Measurements from ENCODE around the gene MAFF.

Gene MAFF

DNA sequence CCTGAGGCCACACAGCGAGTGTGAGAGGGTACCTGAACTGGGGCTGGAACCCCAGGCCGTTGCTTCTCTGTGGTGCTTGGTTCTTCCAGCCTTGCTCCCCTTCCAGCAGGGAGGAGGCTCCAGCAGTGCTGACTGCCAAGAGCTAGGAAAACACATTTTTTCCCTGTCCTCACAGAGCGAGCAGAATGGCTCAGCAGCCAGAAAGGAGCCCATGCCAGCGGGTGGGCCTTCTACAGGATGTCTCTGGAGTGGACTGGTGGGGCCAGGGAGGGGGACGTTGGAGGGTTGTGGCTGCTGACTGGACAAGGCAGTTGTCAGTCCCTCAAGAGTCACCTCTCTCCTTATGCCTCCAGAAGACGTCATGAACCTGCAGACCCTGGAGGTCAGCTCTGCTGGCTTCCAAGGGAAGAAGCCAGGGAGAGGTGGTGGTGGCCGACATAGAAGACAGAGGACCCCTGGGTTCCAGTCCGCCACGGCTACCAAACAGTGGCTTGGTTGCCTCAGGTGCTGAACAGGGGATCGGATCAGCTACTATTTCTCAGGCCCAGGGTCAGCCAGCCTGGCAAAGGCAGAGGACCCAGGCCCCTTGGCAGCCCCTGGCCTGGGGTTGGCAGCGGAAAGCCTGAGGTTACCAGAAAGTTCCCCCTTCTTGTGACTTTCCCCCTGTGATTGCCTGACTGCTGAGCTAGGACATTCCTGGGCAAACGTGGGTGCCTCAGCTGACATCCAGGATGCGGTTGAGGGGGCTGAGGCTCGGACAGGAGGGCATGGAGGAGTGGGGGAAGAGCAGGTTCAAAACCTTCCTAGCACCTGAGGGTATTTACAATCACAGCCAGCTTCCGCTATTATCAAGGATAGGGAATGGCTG, 3.7 kb downstream of the MAFF start:
- H3K27ac ChIP-seq (replicated peaks): no peak overlapping the region
- DNase-seq (ENCODE audit: low read depth in 1 of 2, low spot score in 1 of 2): no peak
- H3K27me3 ChIP-seq (ENCODE audit: insufficient read depth, poor library complexity, severe bottlenecking): no peaks in the 10 kb centered on the region
- TF ChIP-seq, protein P1, sequence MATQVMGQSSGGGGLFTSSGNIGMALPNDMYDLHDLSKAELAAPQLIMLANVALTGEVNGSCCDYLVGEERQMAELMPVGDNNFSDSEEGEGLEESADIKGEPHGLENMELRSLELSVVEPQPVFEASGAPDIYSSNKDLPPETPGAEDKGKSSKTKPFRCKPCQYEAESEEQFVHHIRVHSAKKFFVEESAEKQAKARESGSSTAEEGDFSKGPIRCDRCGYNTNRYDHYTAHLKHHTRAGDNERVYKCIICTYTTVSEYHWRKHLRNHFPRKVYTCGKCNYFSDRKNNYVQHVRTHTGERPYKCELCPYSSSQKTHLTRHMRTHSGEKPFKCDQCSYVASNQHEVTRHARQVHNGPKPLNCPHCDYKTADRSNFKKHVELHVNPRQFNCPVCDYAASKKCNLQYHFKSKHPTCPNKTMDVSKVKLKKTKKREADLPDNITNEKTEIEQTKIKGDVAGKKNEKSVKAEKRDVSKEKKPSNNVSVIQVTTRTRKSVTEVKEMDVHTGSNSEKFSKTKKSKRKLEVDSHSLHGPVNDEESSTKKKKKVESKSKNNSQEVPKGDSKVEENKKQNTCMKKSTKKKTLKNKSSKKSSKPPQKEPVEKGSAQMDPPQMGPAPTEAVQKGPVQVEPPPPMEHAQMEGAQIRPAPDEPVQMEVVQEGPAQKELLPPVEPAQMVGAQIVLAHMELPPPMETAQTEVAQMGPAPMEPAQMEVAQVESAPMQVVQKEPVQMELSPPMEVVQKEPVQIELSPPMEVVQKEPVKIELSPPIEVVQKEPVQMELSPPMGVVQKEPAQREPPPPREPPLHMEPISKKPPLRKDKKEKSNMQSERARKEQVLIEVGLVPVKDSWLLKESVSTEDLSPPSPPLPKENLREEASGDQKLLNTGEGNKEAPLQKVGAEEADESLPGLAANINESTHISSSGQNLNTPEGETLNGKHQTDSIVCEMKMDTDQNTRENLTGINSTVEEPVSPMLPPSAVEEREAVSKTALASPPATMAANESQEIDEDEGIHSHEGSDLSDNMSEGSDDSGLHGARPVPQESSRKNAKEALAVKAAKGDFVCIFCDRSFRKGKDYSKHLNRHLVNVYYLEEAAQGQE (IDR thresholded peaks at IDR 0.05; ENCODE audit: insufficient replicate concordance, low read depth): no peak
- TF ChIP-seq SPI1 (IDR thresholded peaks at IDR 0.05; ENCODE audit: borderline replicate concordance, low read depth) (no peak), GABPA (IDR thresholded peaks at IDR 0.05; ENCODE audit: low read depth) (no peak), POLR2AphosphoS5 (IDR thresholded peaks at IDR 0.05; ENCODE audit: low read depth) (no peak)
- TF ChIP-seq, protein P2, sequence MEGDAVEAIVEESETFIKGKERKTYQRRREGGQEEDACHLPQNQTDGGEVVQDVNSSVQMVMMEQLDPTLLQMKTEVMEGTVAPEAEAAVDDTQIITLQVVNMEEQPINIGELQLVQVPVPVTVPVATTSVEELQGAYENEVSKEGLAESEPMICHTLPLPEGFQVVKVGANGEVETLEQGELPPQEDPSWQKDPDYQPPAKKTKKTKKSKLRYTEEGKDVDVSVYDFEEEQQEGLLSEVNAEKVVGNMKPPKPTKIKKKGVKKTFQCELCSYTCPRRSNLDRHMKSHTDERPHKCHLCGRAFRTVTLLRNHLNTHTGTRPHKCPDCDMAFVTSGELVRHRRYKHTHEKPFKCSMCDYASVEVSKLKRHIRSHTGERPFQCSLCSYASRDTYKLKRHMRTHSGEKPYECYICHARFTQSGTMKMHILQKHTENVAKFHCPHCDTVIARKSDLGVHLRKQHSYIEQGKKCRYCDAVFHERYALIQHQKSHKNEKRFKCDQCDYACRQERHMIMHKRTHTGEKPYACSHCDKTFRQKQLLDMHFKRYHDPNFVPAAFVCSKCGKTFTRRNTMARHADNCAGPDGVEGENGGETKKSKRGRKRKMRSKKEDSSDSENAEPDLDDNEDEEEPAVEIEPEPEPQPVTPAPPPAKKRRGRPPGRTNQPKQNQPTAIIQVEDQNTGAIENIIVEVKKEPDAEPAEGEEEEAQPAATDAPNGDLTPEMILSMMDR (IDR thresholded peaks at IDR 0.05; ENCODE audit: insufficient read depth, low read length): no peak
- no peak overlapping the region for H3K4me3 ChIP-seq (replicated peaks; ENCODE audit: insufficient read depth, low read length)

DNA sequence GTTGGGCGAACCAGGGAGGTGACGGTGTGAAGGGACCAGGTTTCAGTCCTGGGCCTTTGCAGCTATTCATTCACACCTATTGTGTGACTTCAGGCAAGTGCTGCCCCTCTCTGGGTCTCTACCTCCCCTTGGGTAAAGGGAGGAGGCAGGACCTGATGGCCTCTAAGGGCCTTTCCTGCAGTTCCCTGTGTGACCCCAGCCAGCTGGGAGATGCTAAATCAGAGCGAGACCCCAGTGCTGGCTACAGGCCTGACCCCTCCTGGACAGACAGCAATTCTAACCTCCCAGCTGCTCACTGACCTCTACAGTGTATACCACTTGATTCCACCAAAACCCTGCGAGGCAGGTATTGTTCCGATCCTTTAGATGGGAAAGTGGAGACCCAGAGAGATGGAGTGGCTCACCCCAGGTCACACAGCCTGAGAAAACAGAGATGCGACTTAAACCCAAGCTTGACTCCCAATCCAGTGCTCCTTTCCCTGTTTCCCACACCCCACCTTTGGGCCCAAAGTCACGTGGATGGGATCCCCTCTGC, 6.2 kb downstream of the MAFF start:
- H3K4me3 ChIP-seq (replicated peaks; ENCODE audit: insufficient read depth, low read length): no peak overlapping the region
- TF ChIP-seq GABPA (IDR thresholded peaks at IDR 0.05; ENCODE audit: low read depth) (no peak), SPI1 (IDR thresholded peaks at IDR 0.05; ENCODE audit: borderline replicate concordance, low read depth) (no peak), POLR2AphosphoS5 (IDR thresholded peaks at IDR 0.05; ENCODE audit: low read depth) (no peak)
- TF ChIP-seq, protein P1 (IDR thresholded peaks at IDR 0.05; ENCODE audit: insufficient replicate concordance, low read depth): no peak
- TF ChIP-seq, protein P2 (IDR thresholded peaks at IDR 0.05; ENCODE audit: insufficient read depth, low read length): no peak
- H3K27ac ChIP-seq (replicated peaks): no peak overlapping the region
- no peaks in the 10 kb centered on the region for H3K27me3 ChIP-seq (ENCODE audit: insufficient read depth, poor library complexity, severe bottlenecking)
- DNase-seq (ENCODE audit: low read depth in 1 of 2, low spot score in 1 of 2): no peak

DNA sequence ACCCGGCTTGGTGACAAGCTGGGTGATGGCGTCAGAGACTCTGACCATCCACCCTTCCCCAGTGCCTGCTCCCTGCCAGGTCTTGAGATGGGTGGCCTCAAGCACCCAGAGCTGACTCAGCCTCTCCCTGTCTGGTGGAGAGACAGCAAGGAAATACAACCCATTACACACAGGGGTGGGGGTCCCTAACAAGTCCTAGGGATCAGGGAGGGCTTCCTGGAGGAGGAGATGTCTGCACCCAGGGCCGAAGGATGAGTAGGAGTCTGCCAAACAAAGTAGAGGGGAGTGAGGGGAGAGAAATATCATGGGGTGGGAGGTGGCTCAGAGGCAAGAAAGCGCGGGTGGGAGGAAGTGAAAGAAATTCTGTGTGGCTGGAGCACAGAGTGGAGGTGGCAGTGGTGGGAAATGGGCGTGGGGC, 6.8 kb downstream of the MAFF start:
- DNase-seq (ENCODE audit: low read depth in 1 of 2, low spot score in 1 of 2): no peak
- H3K4me3 ChIP-seq (replicated peaks; ENCODE audit: insufficient read depth, low read length): no peak overlapping the region

More for the DNA sequence above, 6.8 kb downstream of the MAFF start:
- TF ChIP-seq, protein P2 (IDR thresholded peaks at IDR 0.05; ENCODE audit: insufficient read depth, low read length): no peak
- no peaks in the 10 kb centered on the region for H3K27me3 ChIP-seq (ENCODE audit: insufficient read depth, poor library complexity, severe bottlenecking)
- no peak overlapping the region for H3K27ac ChIP-seq (replicated peaks)
